Right lobe of liver (tissue), 6 donors: Measurements from ENCODE around the gene FANK1. TPM values are rescaled to one million over a fixed set of nuclear protein-coding genes. Genes with fewer than 3 reads are reported as not detected.

Source experiments
- ATAC-seq, 4 donors: fragments of 200-7000 bp; cut with Tn5 transposase; one replicate each; pipeline ENCODE4 v1.9.1; 2020; ENCODE audit warnings: mild to moderate bottlenecking in 4 of 4, moderate library complexity in 4 of 4
- DNase-seq, 3 donors: peaks; one replicate each; pipeline ENCODE4 v3.0.0-alpha.2; 2020
- H3K27ac ChIP-seq, 3 donors: fragments of 200-600 bp; one replicate each; pipeline ENCODE4 v1.8.0; 2022
- H3K27me3 ChIP-seq, 2 donors: fragments of 200-600 bp; one replicate each; pipeline ENCODE4 v1.8.0; 2022
- H3K36me3 ChIP-seq, 4 donors: fragments of 200-600 bp; sonication (generic) in 1 of 4; one replicate each; pipeline versions ENCODE4 v1.5.1 to v1.8.0; 2017 to 2022; ENCODE audit warnings: control low read depth in 1 of 4
- H3K4me1 ChIP-seq, 4 donors: fragments of 200-600 bp; sonication (generic) in 1 of 4; one replicate each; pipeline versions ENCODE4 v1.5.1 to v1.8.0; 2017 to 2022; ENCODE audit warnings: control low read depth in 1 of 4
- H3K4me3 ChIP-seq, 3 donors: fragments of 200-600 bp; one replicate each; pipeline ENCODE4 v1.8.0; 2022
- H3K9me3 ChIP-seq, 4 donors: fragments of 200-600 bp; sonication (generic) in 1 of 4; one replicate each; pipeline versions ENCODE4 v1.5.1 to v1.8.0; 2017 to 2022; ENCODE audit warnings: control low read depth in 1 of 4
- CTCF ChIP-seq, 4 donors: fragments of 200-600 bp in 3 of 4; fragments of 450-650 bp in 1 of 4; IDR thresholded peaks; one replicate each; pipeline versions ENCODE4 v1.5.1 to v1.8.0; 2016 to 2022; ENCODE audit warnings: antibody characterized with exemption in 4 of 4, mild to moderate bottlenecking in 2 of 4
- POLR2A ChIP-seq: fragments of 450-650 bp; IDR thresholded peaks from one replicate; pipeline ENCODE4 v1.6.1; 2017; ENCODE audit warnings: antibody characterized with exemption, mild to moderate bottlenecking
- WGBS: methylation state at CpG from one replicate; pipeline ENCODE4 v1.1.6; 2018; ENCODE audit warnings: low coverage, low lambda C conversion rate; ENCODE audit not compliant: insufficient coverage; ENCODE audit errors: missing lambda C conversion rate; 5-methylcytosine and 5-hydroxymethylcytosine counted together
- intact Hi-C, 2 donors: fragments of 100-400 bp; cut with DNase I; formaldehyde crosslinking; loops; one replicate each; pipeline versions ENCODE4 v1.11.2 to v1.14.1; 2022
- total RNA-seq, 6 experiments: library from RNA; depleted of rRNA in 2 of 6; stranded (reverse); fragments of >200 nt in 2 of 6; fragmentation: NEBNext Ultra II Directional in 3 of 6; extraction: Animal tissue kit (Norgen Biotek cat#: 25700) in 3 of 6; gene quantifications; one replicate each; pipeline versions ENCODE4 v1.1.0 to v1.2.4, GENCODE V29; 2016 to 2023
- donor health status: DM: no; HTN: yes; CAD: no.
- donor health status: DM: no; HTN: no; CAD: no.
- donor health status: DM: no; HTN: no; CAD: no.
- donor health status: DM: no; HTN: yes; CAD: no.
- donor health status: DM: no; HTN: yes; CAD: no.

FANK1 gene
- total RNA-seq, 6 experiments from 2014 or later, result 0.18 TPM; not detected in 5

GRCh38 chr10:126006906-126007305 lies 110.5 kb downstream of the FANK1 start:
- no peak for TF ChIP-seq POLR2A
- TF ChIP-seq CTCF (IDR thresholded peaks at IDR 0.05), result no peak
- Histone ChIP-seq H3K27me3 (no peaks in the 10 kb centered on the region), H3K36me3 (no peaks in the 10 kb centered on the region), H3K4me1 (no peaks in the 10 kb centered on the region), H3K9me3 (no peaks in the 10 kb centered on the region), H3K27ac (no peak overlapping the region), H3K4me3 (no peak overlapping the region)
- no peak for ATAC-seq
- no peak for DNase-seq
- WGBS, result 43% methylated on average over 2 of the region's 2 CpGs
- intact Hi-C loops, result no loop called here

- no peak overlapping the region for H3K4me3 ChIP-seq
- no peak for TF ChIP-seq POLR2A
- no peak for TF ChIP-seq CTCF (IDR thresholded peaks at IDR 0.05)
- no peaks in the 10 kb centered on the region for H3K36me3 ChIP-seq
- no peaks in the 10 kb centered on the region for H3K4me1 ChIP-seq
- H3K27me3 ChIP-seq, result no peaks in the 10 kb centered on the region
- no peak overlapping the region for H3K27ac ChIP-seq
- DNase-seq (no peak), ATAC-seq (no peak)
- H3K9me3 ChIP-seq, result no peaks in the 10 kb centered on the region
- WGBS, result 81% methylated on average over 7 of the region's 7 CpGs
- intact Hi-C loops, result no loop called here
These were observed 113.3 kb downstream of the FANK1 start for GRCh38 chr10:126009650-126010049.

GRCh38 chr10:126011995-126012394 lies 115.6 kb downstream of the FANK1 start:
- Histone ChIP-seq H3K4me1 (no peaks in the 10 kb centered on the region), H3K27ac (no peak overlapping the region), H3K4me3 (no peak overlapping the region), H3K36me3 (no peaks in the 10 kb centered on the region), H3K27me3 (no peaks in the 10 kb centered on the region), H3K9me3 (no peaks in the 10 kb centered on the region)
- 57% methylated on average over 5 of the region's 5 CpGs for WGBS
- no peak for ATAC-seq
- intact Hi-C loops, result no loop called here
- TF ChIP-seq CTCF (IDR thresholded peaks at IDR 0.05) (no peak), POLR2A (no peak)
- no peak for DNase-seq

- no peaks in the 10 kb centered on the region for H3K9me3 ChIP-seq
- TF ChIP-seq POLR2A (no peak), CTCF (IDR thresholded peaks at IDR 0.05) (no peak)
- no peak for DNase-seq
- WGBS, result 54% methylated on average over 2 of the region's 2 CpGs
- no peaks in the 10 kb centered on the region for H3K27me3 ChIP-seq
- no peaks in the 10 kb centered on the region for H3K4me1 ChIP-seq
- no peak for ATAC-seq
- intact Hi-C loops, result no loop called here
- no peak overlapping the region for H3K4me3 ChIP-seq
- no peaks in the 10 kb centered on the region for H3K36me3 ChIP-seq
- H3K27ac ChIP-seq, result no peak overlapping the region
These were observed 116.1 kb downstream of the FANK1 start for GRCh38 chr10:126012485-126012884.
